HG02763 (cell line): ENCODE data around the gene SPINT1.

ENCODE experiments used
- ATAC-seq: cut with Tn5 transposase; IDR thresholded peaks from one replicate; pipeline ENCODE4 v1.9.1; 2021; ENCODE audit warnings: mild to moderate bottlenecking, moderate library complexity; ENCODE audit not compliant: unreplicated experiment

SPINT1 gene

GRCh38 chr15:40829115-40829514 is 14.7 kb upstream of the SPINT1 start:
- no peak for ATAC-seq

- no peak for ATAC-seq
These were observed 13.0 kb upstream of the SPINT1 start for GRCh38 chr15:40830884-40831283.

- ATAC-seq, result no peak
These were observed 12.0 kb upstream of the SPINT1 start for GRCh38 chr15:40831861-40832260.

- ATAC-seq, result no peak
These were observed 10.9 kb upstream of the SPINT1 start for GRCh38 chr15:40832903-40833302.

- no peak for ATAC-seq
These were observed 7.8 kb upstream of the SPINT1 start for GRCh38 chr15:40836020-40836419.

GRCh38 chr15:40838756-40839155 is 5.1 kb upstream of the SPINT1 start:
- ATAC-seq, result no peak

GRCh38 chr15:40841741-40842140 is 2.1 kb upstream of the SPINT1 start:
- ATAC-seq, result no peak

- no peak for ATAC-seq
These were observed 475 bp upstream of the SPINT1 start for GRCh38 chr15:40843261-40843884.

- ATAC-seq, result no peak
These were observed 815 bp downstream of the SPINT1 start for GRCh38 chr15:40844696-40845030.

- ATAC-seq, result no peak
These were observed 1.2 kb downstream of the SPINT1 start for GRCh38 chr15:40845036-40845435.

- ATAC-seq, result no peak
These were observed 1.9 kb downstream of the SPINT1 start for GRCh38 chr15:40845511-40846284.

- no peak for ATAC-seq
These were observed 3.0 kb downstream of the SPINT1 start for GRCh38 chr15:40846841-40847222.

- ATAC-seq, result no peak
These were observed 3.5 kb downstream of the SPINT1 start for GRCh38 chr15:40847223-40847961.

- no peak for ATAC-seq
These were observed 6.8 kb downstream of the SPINT1 start for GRCh38 chr15:40850576-40851112.

GRCh38 chr15:40852529-40852928 is 8.7 kb downstream of the SPINT1 start:
- no peak for ATAC-seq

GRCh38 chr15:40853241-40853890 is 9.5 kb downstream of the SPINT1 start:
- no peak for ATAC-seq

- ATAC-seq, result no peak
These were observed 10.3 kb downstream of the SPINT1 start for GRCh38 chr15:40854161-40854560.

GRCh38 chr15:40855706-40856234 is 11.9 kb downstream of the SPINT1 start:
- ATAC-seq, result no peak

- ATAC-seq, result no peak
These were observed 12.9 kb downstream of the SPINT1 start for GRCh38 chr15:40856746-40857145.

GRCh38 chr15:40857601-40858341 is 13.9 kb downstream of the SPINT1 start:
- no peak for ATAC-seq
